Effector CD4-positive, alpha-beta T cell (primary cell): ENCODE data around the gene NPHP4.
A peak's percentile ranks its signal among the peaks of the same experiment; 100 is the strongest.

Source experiments
- DNase-seq: peaks from one replicate; pipeline ENCODE4 v3.0.0-alpha.2; 2020
- total RNA-seq: gene quantifications from one replicate; lab custom pipeline; 2026; lab: John Stamatoyannopoulos, UW

Gene NPHP4
- total RNA-seq: 19.3 reads per million, percentile 46 among the genes with 10 or more reads in this experiment

DNA sequence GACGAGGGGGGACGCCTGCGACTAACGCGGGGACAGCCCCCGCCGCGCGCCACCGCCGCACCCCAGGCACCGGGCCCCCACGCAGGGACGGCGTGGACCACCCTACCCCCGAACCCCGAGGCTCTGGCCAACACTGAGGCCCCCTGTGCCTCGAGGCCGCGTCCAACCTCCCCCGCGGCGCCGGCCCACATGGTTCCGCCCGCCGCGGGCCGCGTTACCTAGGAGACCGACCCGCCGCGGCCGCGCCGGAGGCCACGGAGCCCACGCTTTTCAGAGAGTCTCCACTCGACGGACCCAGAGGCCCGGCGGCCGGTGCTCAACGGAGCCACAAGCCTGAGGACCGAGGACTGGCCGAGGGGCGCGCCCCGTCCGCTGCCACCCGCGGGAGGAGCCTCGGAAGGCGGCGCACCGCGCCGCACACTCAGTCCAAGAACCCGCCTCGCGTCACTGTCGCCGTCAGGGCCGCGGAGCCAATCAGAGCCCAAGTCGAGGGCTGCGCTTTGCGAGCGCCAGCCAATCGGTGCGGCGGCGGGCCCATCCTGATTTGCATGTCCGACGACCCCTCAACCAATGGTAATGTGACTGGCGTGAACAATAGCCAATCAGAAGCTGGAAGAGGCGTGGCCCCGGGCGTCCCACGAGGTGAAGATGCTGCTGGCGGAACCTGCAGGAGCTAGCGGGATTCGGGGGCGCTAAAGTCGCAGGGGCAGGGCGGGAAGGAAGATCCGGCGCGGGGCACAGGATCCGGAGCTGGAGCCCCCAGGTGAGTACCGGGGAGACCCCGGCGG lies at the start of gene NPHP4:
NPHP4 (minus strand) TSS at position 400 of the 788 bp plus-strand sequence. CDS start 6,136 bp downstream, outside the sequence.
- DNase-seq: peak; percentile 99

DNA sequence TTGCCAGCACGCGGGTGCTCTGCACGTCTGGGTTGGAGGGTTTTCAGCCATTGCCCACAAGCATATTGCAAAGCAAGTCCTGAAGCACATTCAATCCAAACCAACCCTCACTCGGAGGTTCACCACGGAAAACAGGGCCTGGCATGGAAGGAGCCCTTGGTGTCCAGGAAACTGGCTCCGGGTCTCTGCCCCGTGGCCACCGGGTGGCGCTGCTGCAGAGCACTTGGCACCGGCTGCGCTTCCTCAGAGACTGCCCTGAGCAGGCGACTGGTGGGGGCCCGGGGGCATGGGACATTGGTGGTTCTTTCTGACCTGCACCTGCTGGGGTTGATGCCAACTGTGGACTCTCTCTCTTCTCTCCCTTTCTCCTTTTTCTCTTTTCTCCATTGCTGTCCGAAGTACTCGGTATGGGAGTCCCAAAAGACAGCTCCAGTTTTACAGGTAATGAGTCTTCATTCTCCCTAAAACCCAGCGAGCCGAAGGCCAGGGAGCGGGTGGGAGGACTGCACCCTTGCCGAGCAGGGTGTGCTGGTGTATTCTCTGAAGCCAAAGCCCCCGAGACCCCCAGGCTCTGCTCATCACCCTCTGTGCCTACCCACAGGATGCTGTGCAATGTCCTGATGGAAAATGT lies 49.3 kb upstream of the NPHP4 start:
- no peak for DNase-seq

DNA sequence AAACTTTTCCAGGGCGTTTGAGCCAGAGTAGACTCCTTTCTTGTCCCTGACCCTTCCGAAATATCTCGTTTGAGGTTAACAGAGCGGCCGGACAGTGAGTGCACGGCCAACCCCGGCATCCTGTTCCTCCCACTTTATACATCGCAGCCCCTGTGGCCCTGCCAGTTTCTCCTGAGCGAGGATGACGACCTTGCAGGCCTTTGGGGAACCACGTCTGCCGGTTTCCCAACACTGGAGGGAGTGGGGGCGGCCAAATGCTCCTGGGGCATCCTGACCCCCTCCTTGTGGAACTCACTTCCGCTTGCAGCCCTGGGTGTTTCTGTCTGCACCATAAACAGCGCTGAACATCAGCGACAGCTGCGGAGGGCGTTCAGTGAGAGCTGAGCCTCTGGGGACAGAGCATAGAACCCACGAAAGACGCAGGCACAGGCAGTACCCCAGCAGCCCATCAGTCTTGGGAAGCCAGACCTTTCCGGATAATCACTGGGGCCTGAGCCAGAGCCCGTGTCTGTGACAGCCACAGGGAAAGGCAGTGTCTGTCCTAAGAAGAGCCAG lies 48.7 kb upstream of the NPHP4 start:
- no peak for DNase-seq

DNA sequence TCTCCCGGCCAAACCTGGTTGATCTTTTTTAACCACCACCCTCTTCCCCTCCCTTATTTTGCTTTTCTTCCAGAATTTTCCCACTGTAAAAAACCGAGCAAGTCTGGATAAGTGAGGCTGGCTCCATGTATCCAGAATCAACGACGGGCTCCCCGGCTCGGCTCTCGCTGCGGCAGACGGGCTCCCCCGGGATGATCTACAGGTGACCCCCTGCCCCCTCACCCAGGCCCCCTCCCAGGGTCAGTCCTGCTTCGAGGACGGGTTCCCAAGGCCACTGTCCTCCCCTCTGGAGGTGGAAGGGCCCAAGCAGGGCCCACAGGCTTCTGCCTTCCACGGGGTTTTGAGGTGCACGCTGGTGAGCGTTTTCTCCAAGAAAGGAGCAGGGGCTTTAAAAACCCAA lies 48.2 kb upstream of the NPHP4 start:
- no peak for DNase-seq

DNA sequence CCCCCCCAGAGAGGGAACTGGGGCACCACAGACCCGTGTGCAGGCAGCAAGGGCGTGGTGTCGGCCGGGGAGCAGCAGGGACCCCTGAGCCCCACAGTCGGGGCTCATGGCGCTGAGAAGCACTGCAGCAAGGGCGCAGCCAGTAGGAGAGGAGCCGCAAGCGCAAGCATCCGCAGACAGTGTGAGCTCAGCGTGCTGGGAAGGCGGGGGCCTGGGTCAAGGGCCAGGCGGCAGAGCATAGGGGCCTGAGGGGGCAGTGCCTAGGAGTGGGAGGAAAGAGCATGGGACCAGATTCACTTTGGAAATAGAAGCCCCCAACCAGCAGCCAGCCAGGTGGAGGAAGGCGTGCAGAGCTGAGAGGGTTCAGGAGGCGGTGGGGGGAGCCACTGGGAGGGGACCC lies 46.8 kb upstream of the NPHP4 start:
- DNase-seq: no peak

DNA sequence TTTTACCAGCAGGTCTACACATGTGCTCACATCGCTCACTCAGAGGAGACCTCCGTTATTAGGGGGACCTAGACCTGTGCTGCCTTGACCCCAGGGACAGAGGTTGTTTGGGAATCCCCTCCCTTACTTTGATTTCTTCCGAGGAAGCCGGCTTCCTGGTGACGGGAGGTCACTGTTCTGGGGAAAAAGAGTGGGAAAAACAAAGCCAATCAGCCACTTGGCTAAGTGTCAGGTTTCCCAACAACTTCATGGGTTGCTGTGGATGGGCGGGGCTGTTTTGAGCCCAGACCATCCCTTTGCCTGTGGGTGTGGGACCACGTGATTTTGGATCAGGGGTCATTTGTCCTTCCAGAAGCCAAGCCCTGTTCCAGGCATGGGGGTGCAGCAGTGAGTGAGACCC lies 46.4 kb upstream of the NPHP4 start:
- no peak for DNase-seq

DNA sequence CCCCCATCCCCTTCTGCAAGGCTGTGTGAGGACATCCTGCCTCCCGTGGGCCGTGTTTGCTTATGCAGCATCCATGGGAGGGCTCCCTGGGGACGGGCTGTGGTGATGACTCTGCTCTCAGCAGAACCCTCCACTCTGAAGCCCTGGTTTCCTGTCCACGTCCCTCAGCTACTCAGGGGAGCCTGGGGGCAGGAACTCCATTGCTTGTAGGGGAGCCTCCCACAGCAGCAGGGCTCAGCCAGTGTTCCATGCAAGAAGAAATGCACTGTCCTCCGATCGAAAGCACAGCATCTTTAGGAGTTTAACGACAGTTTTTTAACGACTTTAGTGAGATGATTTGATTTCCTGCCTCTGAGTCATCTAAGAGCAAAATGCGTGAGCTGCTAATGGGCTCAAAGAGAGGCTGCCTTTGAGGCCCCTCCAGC lies 45.1 kb upstream of the NPHP4 start:
- no peak for DNase-seq

DNA sequence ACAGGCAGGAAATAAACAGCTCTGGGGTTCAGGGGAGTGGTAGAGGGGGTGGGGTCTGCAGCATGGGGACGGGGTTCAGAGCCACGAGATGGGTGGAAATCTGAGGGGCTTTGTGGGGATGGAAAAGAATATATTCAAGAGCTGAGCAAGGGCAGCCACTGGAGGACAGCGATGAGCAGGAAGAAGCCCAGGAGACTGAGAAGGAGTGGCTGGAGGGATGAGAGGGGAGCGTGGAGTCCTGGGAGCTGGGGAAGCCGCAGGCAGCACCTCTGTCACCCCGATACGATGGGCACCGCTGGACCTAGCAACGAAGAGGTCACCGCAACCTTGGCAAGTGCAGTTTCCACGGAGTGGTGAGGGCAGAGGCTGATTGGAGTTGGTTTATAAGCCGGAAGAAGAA lies 43.5 kb upstream of the NPHP4 start:
- DNase-seq: no peak

DNA sequence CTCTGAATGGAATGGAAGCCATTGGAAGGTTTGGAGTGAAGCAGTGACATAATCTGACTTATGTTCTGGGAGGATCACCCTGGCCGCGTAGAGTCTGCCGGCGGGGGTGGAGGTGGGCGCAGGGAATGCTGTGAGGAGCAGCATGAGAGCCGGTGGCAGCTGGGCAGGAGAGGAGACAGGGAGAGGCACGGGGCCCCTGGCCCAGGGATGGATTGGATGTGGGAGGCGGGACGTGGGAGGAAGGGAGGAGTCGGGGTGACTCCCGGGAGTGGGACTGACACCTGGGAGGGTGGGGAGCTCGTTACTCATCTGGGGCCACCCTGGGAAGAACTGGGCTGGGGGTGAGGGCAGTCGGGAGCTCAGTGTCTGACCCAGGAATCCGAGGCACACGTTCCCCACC lies 43.1 kb upstream of the NPHP4 start:
- DNase-seq: no peak

DNA sequence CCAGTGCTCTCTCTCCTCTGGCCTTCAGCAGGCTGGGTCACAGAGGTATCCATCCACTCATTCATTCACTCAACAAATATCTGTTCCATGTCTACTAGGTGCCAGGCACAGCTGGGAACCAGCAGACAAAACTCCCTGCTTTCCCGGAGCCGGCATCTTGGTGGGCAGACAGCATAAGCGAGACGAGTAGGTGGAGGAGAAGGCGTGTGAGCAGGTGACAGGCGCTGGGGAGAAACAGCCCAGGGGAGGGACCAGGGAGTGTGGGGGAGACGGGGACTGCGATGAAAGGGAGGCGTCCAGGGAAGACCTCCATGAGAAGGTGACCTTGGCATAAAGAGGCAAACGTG lies 42.5 kb upstream of the NPHP4 start:
- DNase-seq: no peak

DNA sequence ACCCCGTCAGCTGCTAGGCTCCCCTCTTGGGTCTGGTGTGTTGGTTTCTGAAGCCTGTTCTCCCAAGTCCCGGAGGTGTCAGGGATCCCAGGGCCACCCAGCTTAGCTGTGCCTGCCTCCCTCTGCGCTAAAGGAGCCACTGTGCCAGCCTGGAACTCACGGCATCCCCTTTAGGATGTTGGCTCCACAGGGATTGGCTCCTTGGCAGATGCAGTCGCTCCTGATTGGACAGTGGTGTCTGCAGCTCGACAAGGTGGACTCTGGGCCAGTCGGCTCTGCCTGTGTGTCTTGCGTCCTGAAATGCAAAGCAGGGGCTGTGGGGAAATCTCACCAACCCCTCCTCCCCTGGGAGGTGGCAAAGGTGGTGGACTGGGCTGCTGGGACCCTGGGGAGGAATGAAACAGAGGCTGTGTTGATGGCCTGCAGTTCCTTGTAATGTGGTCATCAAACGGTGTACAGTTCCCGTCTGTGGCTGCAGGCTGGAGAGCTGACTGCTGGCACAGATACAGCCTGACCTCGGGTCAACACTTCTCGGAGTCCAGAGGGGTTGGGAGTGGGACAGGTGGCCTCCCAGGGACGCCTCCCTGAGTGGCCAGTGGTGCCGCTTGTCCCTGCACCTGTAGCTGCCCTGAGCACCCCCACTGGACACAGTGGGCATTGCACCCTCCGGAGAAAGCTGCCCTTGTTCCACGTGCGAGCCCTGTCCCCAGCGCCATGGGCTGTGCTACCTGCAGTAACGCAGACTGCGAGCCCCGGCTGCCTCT lies 41.9 kb upstream of the NPHP4 start:
- DNase-seq: peak; percentile 35

DNA sequence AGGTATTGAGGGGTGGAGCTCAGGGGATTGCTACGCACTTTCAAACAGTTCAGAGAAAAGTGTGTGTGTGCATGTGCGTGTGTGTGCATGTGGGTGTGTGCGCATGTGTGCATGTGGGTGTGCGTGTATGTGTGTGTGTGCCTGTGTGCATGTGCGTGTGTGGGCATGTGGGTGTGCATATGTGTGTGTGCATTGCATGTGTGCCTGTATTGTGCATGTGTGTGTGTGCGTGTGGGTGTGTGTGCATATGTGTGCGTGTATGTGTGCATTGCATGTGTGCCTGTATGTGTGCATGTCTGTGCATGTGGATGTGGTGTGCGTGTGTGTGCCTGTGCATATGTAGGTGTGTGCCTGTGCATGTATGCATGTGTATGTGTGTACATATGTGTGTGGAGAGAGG lies 40.9 kb upstream of the NPHP4 start:
- DNase-seq: no peak

DNA sequence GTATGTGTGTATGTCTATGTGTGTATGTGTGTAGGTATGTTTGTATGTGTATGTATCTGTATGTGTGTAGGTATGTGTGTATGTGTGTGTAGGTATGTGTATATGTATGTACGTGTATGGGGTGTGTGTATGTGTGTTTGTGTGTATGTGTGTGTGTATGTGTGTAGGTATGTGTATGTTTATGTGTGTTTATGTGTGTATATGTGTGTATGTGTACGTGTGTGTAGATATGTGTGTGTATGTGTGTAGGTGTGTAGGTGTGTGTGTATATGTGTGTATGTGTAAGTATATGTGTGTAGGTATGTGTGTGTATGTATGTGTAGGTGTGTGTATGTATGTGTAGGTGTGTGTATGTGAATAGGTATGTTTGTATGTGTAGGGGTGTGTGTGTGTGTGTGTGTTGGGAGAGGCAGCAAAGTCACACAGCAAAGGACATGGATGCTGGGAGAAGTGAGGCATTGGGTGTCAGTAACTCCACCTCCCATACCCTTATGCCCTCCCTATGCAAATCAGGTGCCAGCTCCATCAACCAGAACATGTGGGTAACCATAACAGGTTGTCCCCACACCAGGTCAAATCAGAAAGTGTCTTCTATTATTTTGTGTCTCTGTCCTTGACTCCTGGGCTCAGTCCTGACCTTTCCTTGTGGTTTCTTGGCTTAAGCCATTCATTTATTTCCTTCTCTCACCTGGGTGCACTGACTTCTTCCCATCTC lies 38.5 kb upstream of the NPHP4 start:
- no peak for DNase-seq

DNA sequence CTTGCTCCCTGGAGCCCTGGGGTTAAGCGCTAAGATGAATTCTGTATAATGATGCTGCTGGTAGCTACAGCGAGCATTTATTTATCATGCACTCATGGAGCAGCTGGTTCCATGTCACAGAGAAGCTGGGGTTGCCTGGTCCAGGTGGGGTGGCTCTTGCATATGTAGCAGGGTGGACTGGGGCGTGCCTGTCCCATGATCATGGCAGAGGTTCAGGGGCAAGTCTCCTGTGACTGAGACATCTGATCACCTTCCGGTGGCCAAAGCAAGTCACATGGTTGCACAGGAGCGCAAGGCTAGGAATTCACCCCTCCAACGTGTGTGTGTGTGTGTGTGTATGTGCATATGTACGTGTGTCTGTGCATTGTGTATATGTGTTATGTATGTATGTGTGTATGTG lies 37.9 kb upstream of the NPHP4 start:
- no peak for DNase-seq

DNA sequence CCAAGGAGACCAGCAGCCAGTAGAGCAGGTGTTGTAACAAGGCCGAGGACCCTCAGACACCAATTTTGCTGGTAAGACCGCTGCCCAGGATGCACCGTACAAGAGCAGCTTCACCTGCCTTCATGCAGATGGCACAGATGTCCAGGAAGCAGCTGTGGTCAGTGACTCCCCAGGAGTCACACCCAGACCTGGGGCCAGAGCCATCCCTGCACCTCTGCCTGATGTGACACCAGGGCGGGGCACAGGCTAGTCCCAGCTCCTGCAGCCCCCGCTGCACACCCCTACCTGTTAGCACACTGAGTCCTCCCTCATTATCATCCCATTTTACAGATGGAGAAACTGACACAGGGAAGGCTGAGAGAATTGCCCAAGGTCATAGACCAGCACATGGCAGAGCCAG lies 37.1 kb upstream of the NPHP4 start:
- DNase-seq: no peak

DNA sequence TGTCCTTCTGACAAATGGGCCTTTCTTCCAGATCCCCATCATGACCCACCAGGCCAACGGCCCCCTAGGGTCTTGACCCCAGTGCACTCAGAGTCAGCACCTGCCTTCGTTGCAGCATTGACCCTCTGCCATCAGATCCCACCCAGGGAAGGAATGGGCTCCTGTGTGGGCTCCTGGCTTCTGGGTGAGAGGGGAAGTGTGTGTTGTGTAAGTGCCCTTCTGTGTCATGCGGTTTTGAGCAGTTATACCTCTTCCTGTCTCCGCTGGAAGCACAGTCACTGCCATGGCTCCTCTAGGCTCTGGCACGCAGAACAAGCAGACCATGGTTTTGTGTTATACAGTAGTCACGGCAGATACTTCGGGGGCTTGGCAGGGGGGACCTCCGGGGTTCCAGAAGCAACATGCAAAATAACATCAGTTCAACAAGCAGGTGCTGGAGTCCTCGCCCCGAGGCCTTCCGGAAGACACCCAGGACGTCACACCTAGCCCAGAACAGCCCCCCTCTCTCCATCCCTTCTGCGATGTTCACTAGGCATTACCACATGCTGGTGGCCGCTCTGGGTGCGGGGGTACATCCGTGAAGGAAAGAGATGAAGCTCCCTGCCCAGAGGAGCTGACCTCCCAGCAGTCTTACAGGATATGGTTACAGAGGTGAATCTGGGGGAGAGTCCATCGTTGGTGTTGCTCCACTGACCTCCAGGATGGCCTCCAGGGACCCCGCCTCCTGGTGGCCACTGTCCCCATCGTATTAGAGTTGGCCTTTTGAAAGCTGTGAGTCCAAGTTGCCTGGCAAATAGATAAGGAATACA lies 36.0 kb upstream of the NPHP4 start:
- DNase-seq: peak; percentile 50

DNA sequence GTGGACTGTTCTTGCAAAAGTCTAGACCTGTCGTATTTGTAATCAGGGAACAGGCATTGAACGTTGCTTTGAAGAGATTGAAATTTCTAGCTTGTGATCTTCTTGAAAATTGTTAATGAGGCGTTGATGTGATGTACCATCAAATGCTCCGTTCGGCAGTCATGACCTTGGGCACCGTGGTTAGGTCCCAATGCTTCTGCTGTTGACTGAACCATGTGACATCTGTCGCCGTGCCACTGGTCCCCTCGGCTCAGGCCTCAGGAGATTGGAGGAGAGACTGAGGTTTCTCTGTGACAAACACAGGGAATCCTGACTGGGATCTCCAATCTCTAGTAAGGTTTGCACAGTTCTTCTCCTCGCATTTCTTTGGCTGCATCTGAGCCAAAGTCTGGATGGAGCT lies 35.4 kb upstream of the NPHP4 start:
- no peak for DNase-seq

DNA sequence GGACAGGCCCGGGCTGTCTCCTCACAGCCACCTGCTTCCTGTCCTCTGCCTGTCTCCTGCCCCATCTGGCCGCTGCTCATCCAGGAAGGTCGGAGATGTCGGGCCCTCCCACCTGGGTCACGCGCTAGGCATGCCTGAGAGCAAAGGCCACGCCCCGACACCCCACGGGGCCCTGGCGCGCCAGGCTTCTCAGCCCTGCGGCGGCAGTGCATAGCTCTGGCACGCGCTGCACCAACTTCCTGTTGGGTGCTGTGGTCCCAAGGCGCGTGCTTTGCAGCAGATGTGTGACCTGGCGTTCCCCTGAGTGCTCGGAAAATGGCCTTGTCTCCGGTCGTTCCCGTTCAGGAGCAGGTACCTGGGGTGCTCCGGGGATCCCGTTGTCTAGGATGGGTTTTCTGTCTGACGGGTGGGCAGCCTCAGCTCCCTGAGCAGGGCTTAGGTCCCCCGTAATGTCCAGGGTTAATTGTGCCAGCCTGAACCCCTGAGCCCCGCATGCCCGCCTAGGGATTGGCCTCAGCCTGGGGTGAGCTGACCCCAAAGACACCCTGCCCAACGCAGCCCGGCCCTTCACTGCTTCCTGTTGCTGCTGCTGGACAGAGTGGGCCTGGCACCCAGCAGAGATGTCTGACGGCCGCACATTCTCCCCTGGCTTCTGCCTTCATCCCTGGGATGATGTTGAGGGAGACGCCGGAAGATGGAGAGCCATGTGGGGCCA lies 34.0 kb upstream of the NPHP4 start:
- peak; percentile 92 for DNase-seq

DNA sequence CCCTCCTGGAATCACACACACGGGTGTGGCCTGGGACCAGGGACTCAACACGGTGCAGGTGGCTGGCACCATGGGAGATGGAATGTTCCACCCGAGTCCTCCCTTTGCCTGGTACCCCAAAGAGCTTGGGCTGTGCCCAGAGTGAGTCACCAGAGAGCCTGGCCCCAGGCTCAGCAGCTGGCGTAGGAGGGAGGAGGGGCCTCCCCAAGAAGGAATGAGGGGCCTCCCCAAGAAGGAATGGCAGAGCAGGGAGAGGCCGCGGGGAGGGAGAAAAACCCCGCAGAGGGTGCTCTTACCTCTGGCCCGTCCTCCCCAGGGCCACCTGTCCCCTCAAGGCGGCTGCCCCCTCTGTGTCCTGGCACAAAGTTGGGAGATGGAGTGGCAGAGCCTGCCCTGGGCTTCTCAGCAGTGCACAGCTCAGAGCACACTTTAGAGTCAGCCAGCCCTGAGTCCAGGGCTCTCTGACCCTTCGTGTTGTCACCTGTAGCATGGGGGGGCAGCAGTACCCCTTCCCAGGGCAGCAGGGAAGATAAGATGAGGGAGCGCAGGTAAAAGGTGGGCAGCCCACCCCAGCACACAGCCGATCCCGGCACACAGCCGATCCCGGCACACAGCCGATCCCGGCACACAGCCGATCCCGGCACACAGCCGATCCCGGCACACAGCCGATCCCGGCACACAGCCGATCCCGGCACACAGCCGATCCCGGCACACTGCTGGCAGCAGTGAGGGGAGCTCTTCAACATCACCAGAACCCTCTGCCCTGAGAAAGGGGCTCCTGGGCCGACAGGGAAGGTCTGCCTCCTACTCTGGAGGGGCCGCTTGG lies 33.3 kb upstream of the NPHP4 start:
- no peak for DNase-seq

DNA sequence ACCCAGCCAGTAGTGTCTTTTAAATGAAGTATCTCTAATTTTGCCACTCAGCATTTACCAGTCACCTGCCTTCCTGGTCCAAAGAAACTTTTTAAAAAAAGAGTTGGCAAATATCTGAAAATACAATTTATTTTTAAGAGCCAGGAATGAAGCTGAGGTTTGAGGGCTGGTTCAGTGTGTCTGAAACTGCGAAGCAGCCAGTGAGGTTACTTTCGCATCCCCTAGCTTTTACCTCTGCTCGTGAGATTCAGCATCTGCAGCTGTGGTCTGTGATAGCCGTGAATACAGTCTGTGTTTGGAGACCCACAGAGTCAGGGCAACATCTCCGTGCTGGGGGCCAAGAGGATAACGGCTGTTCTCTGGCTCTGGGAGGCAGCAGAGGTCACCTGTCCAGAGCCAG lies 32.2 kb upstream of the NPHP4 start:
- no peak for DNase-seq
